Measurements from ENCODE around the gene RRP15.

DNA sequence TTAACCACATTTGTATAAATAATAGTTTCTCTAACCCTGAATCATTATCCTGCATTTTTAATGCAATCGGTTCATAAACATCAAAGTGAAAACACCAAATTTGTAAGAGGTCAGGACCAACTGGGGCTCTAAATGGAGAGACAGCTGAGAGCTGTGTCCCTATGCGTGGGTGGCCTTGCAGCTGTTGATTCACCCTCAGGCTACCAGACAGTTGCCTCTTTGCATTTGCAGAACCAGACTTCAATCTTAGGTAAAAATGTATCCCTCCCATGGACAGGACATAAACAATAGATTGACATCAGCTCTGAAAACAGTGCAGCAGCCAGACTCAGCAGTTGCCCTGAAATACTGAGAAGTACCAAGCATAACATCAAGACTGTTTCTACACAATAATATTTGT is 51.2 kb downstream of the RRP15 start:
- no peak for TF ChIP-seq POLR2A (IDR thresholded peaks at IDR 0.05)
- TF ChIP-seq, protein P1, sequence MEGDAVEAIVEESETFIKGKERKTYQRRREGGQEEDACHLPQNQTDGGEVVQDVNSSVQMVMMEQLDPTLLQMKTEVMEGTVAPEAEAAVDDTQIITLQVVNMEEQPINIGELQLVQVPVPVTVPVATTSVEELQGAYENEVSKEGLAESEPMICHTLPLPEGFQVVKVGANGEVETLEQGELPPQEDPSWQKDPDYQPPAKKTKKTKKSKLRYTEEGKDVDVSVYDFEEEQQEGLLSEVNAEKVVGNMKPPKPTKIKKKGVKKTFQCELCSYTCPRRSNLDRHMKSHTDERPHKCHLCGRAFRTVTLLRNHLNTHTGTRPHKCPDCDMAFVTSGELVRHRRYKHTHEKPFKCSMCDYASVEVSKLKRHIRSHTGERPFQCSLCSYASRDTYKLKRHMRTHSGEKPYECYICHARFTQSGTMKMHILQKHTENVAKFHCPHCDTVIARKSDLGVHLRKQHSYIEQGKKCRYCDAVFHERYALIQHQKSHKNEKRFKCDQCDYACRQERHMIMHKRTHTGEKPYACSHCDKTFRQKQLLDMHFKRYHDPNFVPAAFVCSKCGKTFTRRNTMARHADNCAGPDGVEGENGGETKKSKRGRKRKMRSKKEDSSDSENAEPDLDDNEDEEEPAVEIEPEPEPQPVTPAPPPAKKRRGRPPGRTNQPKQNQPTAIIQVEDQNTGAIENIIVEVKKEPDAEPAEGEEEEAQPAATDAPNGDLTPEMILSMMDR (IDR thresholded peaks at IDR 0.05 in 8 of 11, conservative IDR thresholded peaks at IDR 0.05 in 3 of 11) = no peak
